Stimulated activated CD8-positive, alpha-beta memory T cell treated with anti-CD3 and anti-CD28 coated beads, Interleukin-12 subunit alpha, Interleukin-12 subunit beta, amount 100 ng/mL, for 24 hours (primary cell): ENCODE measurements around the gene ITPKB.
"Not testable (repeated sequence)": the region's sequence is repeated elsewhere in the genome, so short reads cannot be mapped to it uniquely, and the experiment has no call there.

ENCODE experiments used
- DNase-seq: peaks from one replicate; pipeline ENCODE4 v3.0.0-alpha.2; 2020; ENCODE audit errors: extremely low read depth

ITPKB gene

GRCh38 chr1:226730836-226731235 is 8.2 kb downstream of the ITPKB start:
- DNase-seq: no peak

GRCh38 chr1:226730071-226730470 is 9.0 kb downstream of the ITPKB start:
- DNase-seq: no peak

GRCh38 chr1:226728448-226728847 is 10.6 kb downstream of the ITPKB start:
- DNase-seq: no peak

GRCh38 chr1:226725897-226726267 is 13.2 kb downstream of the ITPKB start:
- no peak for DNase-seq

GRCh38 chr1:226723657-226724532 is 15.2 kb downstream of the ITPKB start:
- DNase-seq: no peak

GRCh38 chr1:226722901-226723656 is 16.0 kb downstream of the ITPKB start:
- no peak for DNase-seq

- DNase-seq: no peak
These were observed 16.7 kb downstream of the ITPKB start for GRCh38 chr1:226722240-226722900.

- DNase-seq: not testable (repeated sequence)
These were observed 18.5 kb downstream of the ITPKB start for GRCh38 chr1:226720574-226720973.

- DNase-seq: no peak
These were observed 19.3 kb downstream of the ITPKB start for GRCh38 chr1:226719596-226720387.

- no peak for DNase-seq
These were observed 21.7 kb downstream of the ITPKB start for GRCh38 chr1:226717256-226717909.

- no peak for DNase-seq
These were observed 22.5 kb downstream of the ITPKB start for GRCh38 chr1:226716577-226716976.

- DNase-seq: no peak
These were observed 24.9 kb downstream of the ITPKB start for GRCh38 chr1:226714148-226714547.

GRCh38 chr1:226712742-226713419 is 26.2 kb downstream of the ITPKB start:
- no peak for DNase-seq

- no peak for DNase-seq
These were observed 26.9 kb downstream of the ITPKB start for GRCh38 chr1:226711976-226712741.

GRCh38 chr1:226710501-226710900 is 28.6 kb downstream of the ITPKB start:
- no peak for DNase-seq

GRCh38 chr1:226709953-226710352 is 29.1 kb downstream of the ITPKB start:
- no peak for DNase-seq

- DNase-seq: no peak
These were observed 30.1 kb downstream of the ITPKB start for GRCh38 chr1:226708967-226709396.

GRCh38 chr1:226708342-226708780 is 30.7 kb downstream of the ITPKB start:
- DNase-seq: no peak

GRCh38 chr1:226706684-226707083 is 32.4 kb downstream of the ITPKB start:
- DNase-seq: no peak
